HCT116 (cell line): Measurements from ENCODE around the gene GPNMB.

Experiments used
- CEBPB ChIP-seq: IDR thresholded peaks from 2 replicates; pipeline ENCODE4 v1.6.1; 2012; ENCODE audit warnings: low read depth
- EZH2phosphoT487 ChIP-seq: fragments of 200-600 bp; IDR thresholded peaks from 2 replicates; pipeline ENCODE4 v1.6.1; 2018; ENCODE audit warnings: antibody characterized with exemption, borderline replicate concordance
- SIN3A ChIP-seq: IDR thresholded peaks from 2 replicates; pipeline ENCODE4 v1.6.1; 2012; ENCODE audit warnings: low read depth
- YY1 ChIP-seq: IDR thresholded peaks from 2 replicates; pipeline ENCODE4 v1.6.1; 2011; ENCODE audit warnings: low read length, low read depth, moderate library complexity, mild to moderate bottlenecking; ENCODE audit not compliant: insufficient replicate concordance; ENCODE audit errors: extremely low read depth
- TF ChIP-seq, protein P1 (sequence below): IDR thresholded peaks from 2 replicates; pipeline ENCODE4 v1.6.1; 2012
- TF ChIP-seq, protein P2 (sequence below), 3 experiments: fragments of 200-600 bp in 1 of 3; sonication (generic) in 1 of 3; IDR thresholded peaks in 2 of 3; conservative IDR thresholded peaks in 1 of 3; 2 replicates each; pipeline ENCODE4 v1.5.1; 2012 to 2017; ENCODE audit warnings: low read depth in 2 of 3, low read length in 2 of 3, antibody characterized with exemption in 1 of 3, borderline replicate concordance in 1 of 3, control low read depth in 1 of 3, mild to moderate bottlenecking in 1 of 3, mixed read lengths in 1 of 3, mixed run types in 1 of 3, moderate library complexity in 1 of 3; ENCODE audit not compliant: insufficient read depth in 1 of 3

DNA sequence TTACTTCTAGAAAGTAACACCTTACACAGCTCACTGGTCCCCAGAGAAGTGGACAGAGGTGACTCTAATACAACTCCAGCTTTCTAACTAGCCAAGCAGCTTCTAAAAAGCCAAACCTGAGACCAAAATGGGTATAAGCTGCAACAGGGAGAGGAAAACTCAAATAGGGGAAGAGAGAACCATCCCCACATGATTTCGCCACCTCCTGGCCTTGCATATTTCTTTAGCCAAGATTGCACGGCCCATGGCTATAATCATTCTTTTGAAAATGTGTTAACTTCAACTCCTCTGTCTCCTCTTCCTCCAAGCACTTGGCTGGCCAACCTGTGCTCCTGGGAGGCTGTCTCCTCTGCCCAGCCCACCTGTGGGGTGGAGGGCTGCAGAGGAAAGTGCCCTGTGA, 36.1 kb upstream of the GPNMB start:
- TF ChIP-seq, protein P1, sequence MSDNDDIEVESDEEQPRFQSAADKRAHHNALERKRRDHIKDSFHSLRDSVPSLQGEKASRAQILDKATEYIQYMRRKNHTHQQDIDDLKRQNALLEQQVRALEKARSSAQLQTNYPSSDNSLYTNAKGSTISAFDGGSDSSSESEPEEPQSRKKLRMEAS, result no peak
- TF ChIP-seq EZH2phosphoT487, result no peak
- TF ChIP-seq, protein P2, sequence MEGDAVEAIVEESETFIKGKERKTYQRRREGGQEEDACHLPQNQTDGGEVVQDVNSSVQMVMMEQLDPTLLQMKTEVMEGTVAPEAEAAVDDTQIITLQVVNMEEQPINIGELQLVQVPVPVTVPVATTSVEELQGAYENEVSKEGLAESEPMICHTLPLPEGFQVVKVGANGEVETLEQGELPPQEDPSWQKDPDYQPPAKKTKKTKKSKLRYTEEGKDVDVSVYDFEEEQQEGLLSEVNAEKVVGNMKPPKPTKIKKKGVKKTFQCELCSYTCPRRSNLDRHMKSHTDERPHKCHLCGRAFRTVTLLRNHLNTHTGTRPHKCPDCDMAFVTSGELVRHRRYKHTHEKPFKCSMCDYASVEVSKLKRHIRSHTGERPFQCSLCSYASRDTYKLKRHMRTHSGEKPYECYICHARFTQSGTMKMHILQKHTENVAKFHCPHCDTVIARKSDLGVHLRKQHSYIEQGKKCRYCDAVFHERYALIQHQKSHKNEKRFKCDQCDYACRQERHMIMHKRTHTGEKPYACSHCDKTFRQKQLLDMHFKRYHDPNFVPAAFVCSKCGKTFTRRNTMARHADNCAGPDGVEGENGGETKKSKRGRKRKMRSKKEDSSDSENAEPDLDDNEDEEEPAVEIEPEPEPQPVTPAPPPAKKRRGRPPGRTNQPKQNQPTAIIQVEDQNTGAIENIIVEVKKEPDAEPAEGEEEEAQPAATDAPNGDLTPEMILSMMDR (IDR thresholded peaks at IDR 0.05 in 2 of 3, conservative IDR thresholded peaks at IDR 0.05 in 1 of 3; ENCODE audit: borderline replicate concordance in 1 of 3, insufficient read depth in 1 of 3, low read depth in 2 of 3, low read length in 2 of 3), result no peak
- no peak for TF ChIP-seq CEBPB
- no peak for TF ChIP-seq YY1
- no peak for TF ChIP-seq SIN3A
